SK-N-SH (cell line): Measurements from ENCODE around the gene WDR81. TPM values are rescaled to one million over a fixed set of nuclear protein-coding genes. Genes with fewer than 3 reads are reported as not detected.
"Not testable (repeated sequence)": the region's sequence is repeated elsewhere in the genome, so short reads cannot be mapped to it uniquely, and the experiment has no call there.

ENCODE experiments used
- CTCF ChIA-PET: fragments of 300-600, 350-600 bp; formaldehyde crosslinking; extraction: SDS; loops from one replicate; lab custom pipeline; 2021; lab: Yijun Ruan, JAX
- POLR2A ChIA-PET: fragments of 350-600 bp; sonication (Branson Sonifier 250); formaldehyde crosslinking; extraction: SDS; loops from one replicate; lab custom pipeline; 2020; ENCODE audit warnings: antibody characterized with exemption, inconsistent platforms; lab: Yijun Ruan, JAX
- DNase-seq: peaks from one replicate; pipeline ENCODE4 v3.0.0; 2012
- H2AFZ ChIP-seq: fragments of 200-600 bp; sonication (generic); 2 replicates; pipeline ENCODE4 v1.8.1; 2016; ENCODE audit warnings: antibody characterized with exemption, mild to moderate bottlenecking, low read depth
- H3F3A ChIP-seq: fragments of 200-600 bp; sonication (generic); replicated peaks from 2 replicates; pipeline ENCODE3; 2016; ENCODE audit warnings: antibody characterized with exemption, mild to moderate bottlenecking; ENCODE audit not compliant: insufficient read depth
- H3K27ac ChIP-seq, 2 experiments: fragments of 200-500 bp in 1 of 2; fragments of 200-600 bp in 1 of 2; sonication (Bioruptor generic) in 1 of 2; sonication (generic), shearing (Covaris generic) in 1 of 2; 2 replicates each; pipeline versions ENCODE4 v1.5.1 to v1.6.1; 2014 to 2016; ENCODE audit warnings: low read depth in 2 of 2, inconsistent platforms in 1 of 2, low read length in 1 of 2, mild to moderate bottlenecking in 1 of 2, mixed read lengths in 1 of 2
- H3K27me3 ChIP-seq: fragments of 200-600 bp; sonication (generic), shearing (Covaris generic); 2 replicates; pipeline ENCODE4 v1.6.1; 2016; ENCODE audit warnings: mixed run types; ENCODE audit not compliant: insufficient read depth
- H3K36me3 ChIP-seq, 2 experiments: fragments of 200-500 bp in 1 of 2; fragments of 200-600 bp in 1 of 2; sonication (Bioruptor generic) in 1 of 2; sonication (generic) in 1 of 2; replicated peaks in 1 of 2; 2 replicates each; pipeline versions ENCODE3 to v1.5.1; 2014 to 2016; ENCODE audit warnings: low read length in 1 of 2, mild to moderate bottlenecking in 1 of 2; ENCODE audit not compliant: insufficient read depth in 2 of 2, control insufficient read depth in 1 of 2
- H3K4me1 ChIP-seq, 2 experiments: fragments of 200-500 bp in 1 of 2; fragments of 200-600 bp in 1 of 2; sonication (Bioruptor generic) in 1 of 2; sonication (generic), shearing (Covaris generic) in 1 of 2; 2 replicates each; pipeline versions ENCODE4 v1.5.1 to v1.6.1; 2014 to 2016; ENCODE audit warnings: low read depth in 1 of 2, low read length in 1 of 2, mixed run types in 1 of 2; ENCODE audit not compliant: insufficient read depth in 2 of 2, control insufficient read depth in 1 of 2
- H3K4me2 ChIP-seq: fragments of 200-600 bp; sonication (generic), shearing (Covaris generic); 2 replicates; pipeline ENCODE4 v1.6.1; 2017; ENCODE audit warnings: mixed run types
- H3K4me3 ChIP-seq, 2 experiments: fragments of 200-500 bp in 1 of 2; fragments of 200-600 bp in 1 of 2; sonication (Bioruptor generic) in 1 of 2; sonication (generic), shearing (Covaris generic) in 1 of 2; 2 replicates each; pipeline versions ENCODE4 v1.5.1 to v1.8.1; 2014 to 2016; ENCODE audit warnings: low read depth in 2 of 2, inconsistent platforms in 1 of 2, low read length in 1 of 2, mild to moderate bottlenecking in 1 of 2, mixed read lengths in 1 of 2, moderate library complexity in 1 of 2
- H3K79me2 ChIP-seq: fragments of 200-600 bp; sonication (generic); 2 replicates; pipeline ENCODE4 v1.8.1; 2017; ENCODE audit warnings: mild to moderate bottlenecking; ENCODE audit not compliant: insufficient read depth
- H3K9ac ChIP-seq: fragments of 200-600 bp; sonication (generic); 2 replicates; pipeline ENCODE4 v1.6.1; 2017; ENCODE audit warnings: mixed run types
- H3K9me2 ChIP-seq: fragments of 200-600 bp; sonication (generic); 2 replicates; pipeline ENCODE4 v1.6.1; 2017; ENCODE audit warnings: mixed run types
- H3K9me3 ChIP-seq: fragments of 200-600 bp; sonication (generic); 2 replicates; pipeline ENCODE4 v1.6.1; 2017; ENCODE audit warnings: mixed run types, mild to moderate bottlenecking, moderate library complexity
- H4K20me1 ChIP-seq: fragments of 200-600 bp; sonication (generic); 2 replicates; pipeline ENCODE4 v1.6.1; 2017; ENCODE audit warnings: mild to moderate bottlenecking, mixed run types; ENCODE audit not compliant: insufficient read depth
- CHD2 ChIP-seq: fragments of 150-350 bp; IDR thresholded peaks from 2 replicates; pipeline ENCODE4 v1.6.1; 2018; ENCODE audit warnings: low read length; ENCODE audit not compliant: partially characterized antibody
- FOXM1 ChIP-seq: IDR thresholded peaks from 2 replicates; pipeline ENCODE4 v1.4.0; 2012; ENCODE audit warnings: low read depth, mild to moderate bottlenecking
- GATA2 ChIP-seq: sonication (generic); formaldehyde crosslinking; IDR thresholded peaks from 2 replicates; pipeline ENCODE4 v1.5.0; 2020; ENCODE audit warnings: mild to moderate bottlenecking, missing genetic modification reagents
- JUND ChIP-seq: IDR thresholded peaks from 2 replicates; pipeline ENCODE4 v1.4.0; 2012
- MAX ChIP-seq: IDR thresholded peaks from 2 replicates; pipeline ENCODE4 v1.4.0; 2012; ENCODE audit warnings: low read depth
- MXI1 ChIP-seq: IDR thresholded peaks from 2 replicates; pipeline ENCODE4 v1.6.1; 2012; ENCODE audit warnings: mild to moderate bottlenecking, low read depth, low read length, improper control_type of control experiment
- NFIC ChIP-seq: IDR thresholded peaks from 2 replicates; pipeline ENCODE4 v1.4.0; 2012; ENCODE audit warnings: borderline replicate concordance
- NRF1 ChIP-seq: IDR thresholded peaks from 2 replicates; pipeline ENCODE4 v1.6.1; 2012; ENCODE audit warnings: low read depth, mild to moderate bottlenecking, low read length
- REST ChIP-seq: IDR thresholded peaks from 2 replicates; pipeline ENCODE4 v1.6.1; 2012; ENCODE audit warnings: mild to moderate bottlenecking, low read depth, low read length, moderate library complexity
- RXRA ChIP-seq: IDR thresholded peaks from 2 replicates; pipeline ENCODE4 v1.4.0; 2012; ENCODE audit warnings: low read depth, mild to moderate bottlenecking, borderline replicate concordance
- TAF1 ChIP-seq: IDR thresholded peaks from 2 replicates; pipeline ENCODE4 v1.6.1; 2012; ENCODE audit warnings: low read depth, mild to moderate bottlenecking, low read length, moderate library complexity, borderline replicate concordance
- TCF12 ChIP-seq: IDR thresholded peaks from 2 replicates; pipeline ENCODE4 v1.4.0; 2012
- USF1 ChIP-seq: IDR thresholded peaks from 2 replicates; pipeline ENCODE4 v1.4.0; 2012; ENCODE audit warnings: low read depth, borderline replicate concordance
- YY1 ChIP-seq: IDR thresholded peaks from 2 replicates; pipeline ENCODE4 v1.4.0; 2012; ENCODE audit warnings: low read depth, mild to moderate bottlenecking
- WGBS: methylation state at CpG from one replicate; pipeline ENCODE4 v1.1.6; 2017; ENCODE audit warnings: low lambda C conversion rate; 5-methylcytosine and 5-hydroxymethylcytosine counted together
- polyA plus RNA-seq, 3 experiments: library from polyadenylated mRNA; depleted of rRNA; stranded (reverse); fragments of >200 nt; gene quantifications; 2 replicates each; pipeline ENCODE4 v1.2.3, GENCODE V29; 2012

The WDR81 gene
- polyA plus RNA-seq, 1 of the 3 experiments (the other 2 are of a cell fraction) = 9.3 TPM

- H3K9me3 ChIP-seq = no peaks in the 10 kb centered on the region
- no peaks in the 10 kb centered on the region for H3K27me3 ChIP-seq
- no peaks in the 10 kb centered on the region for H4K20me1 ChIP-seq
- H3K27ac ChIP-seq = no peak overlapping the region
- DNase-seq = no peak
- H3K36me3 ChIP-seq = no peaks in the 10 kb centered on the region
- CTCF ChIA-PET = no interaction called here
- H2AFZ ChIP-seq = no peak overlapping the region
- POLR2A ChIA-PET = no interaction called here
- no peaks in the 10 kb centered on the region for H3K9me2 ChIP-seq
- H3K4me1 ChIP-seq = no peaks in the 10 kb centered on the region
- H3K9ac ChIP-seq = no peak overlapping the region
- H3K4me2 ChIP-seq = no peak overlapping the region
- H3K79me2 ChIP-seq = no peaks in the 10 kb centered on the region
- H3K4me3 ChIP-seq = no peak overlapping the region
- no peaks in the 10 kb centered on the region for H3F3A ChIP-seq
- TF ChIP-seq RXRA (no peak), TAF1 (no peak), USF1 (no peak), NRF1 (no peak), JUND (no peak), CHD2 (no peak), REST (no peak), GATA2 (CRISPR knock-in tag) (no peak), YY1 (no peak), FOXM1 (no peak), MXI1 (no peak), NFIC (no peak), TCF12 (no peak)
- TF ChIP-seq, all 33 proteins: peak for 0
- WGBS = 76% methylated on average over 8 of the region's 8 CpGs
Observed at GRCh38 chr17:1695365-1695764, 29.1 kb upstream of the WDR81 start.

- Histone ChIP-seq H3K27me3 (no peaks in the 10 kb centered on the region), H3K9ac (no peak overlapping the region), H3K4me3 (no peak overlapping the region), H3K79me2 (no peaks in the 10 kb centered on the region), H3K9me3 (no peaks in the 10 kb centered on the region), H3K36me3 (no peaks in the 10 kb centered on the region), H2AFZ (no peak overlapping the region), H3K9me2 (no peaks in the 10 kb centered on the region), H3K4me2 (no peak overlapping the region), H3K4me1 (no peaks in the 10 kb centered on the region), H4K20me1 (no peaks in the 10 kb centered on the region), H3K27ac (no peak overlapping the region)
- DNase-seq = no peak
- POLR2A ChIA-PET = no interaction called here
- WGBS = 77% methylated on average over 4 of the region's 5 CpGs
- CTCF ChIA-PET = no interaction called here
- TF ChIP-seq USF1 = no peak
- no peak for TF ChIP-seq REST
- TF ChIP-seq MAX = no peak
- TF ChIP-seq CHD2 = no peak
- no peak for TF ChIP-seq NRF1
- TF ChIP-seq, all 33 proteins: peak for 0
- H3F3A ChIP-seq = no peaks in the 10 kb centered on the region
Observed at GRCh38 chr17:1697681-1698080, 26.8 kb upstream of the WDR81 start.

GRCh38 chr17:1699891-1700290 lies 24.6 kb upstream of the WDR81 start:
- H3K4me1 ChIP-seq, CTCF ChIA-PET, H4K20me1 ChIP-seq, H2AFZ ChIP-seq, H3K79me2 ChIP-seq, H3F3A ChIP-seq, H3K27me3 ChIP-seq, DNase-seq, H3K9ac ChIP-seq, H3K27ac ChIP-seq, H3K36me3 ChIP-seq, H3K4me3 ChIP-seq, H3K9me3 ChIP-seq, H3K9me2 ChIP-seq, H3K4me2 ChIP-seq, POLR2A ChIA-PET: not testable (repeated sequence)
- WGBS = 77% methylated on average over 5 of the region's 5 CpGs
